MCF 10A (cell line): ENCODE measurements around the gene SLC51A. TPM values are rescaled to one million over a fixed set of nuclear protein-coding genes. Genes with fewer than 3 reads are reported as not detected.

ENCODE experiments used
- BruUV-seq: library from RNA; stranded (reverse); fragments of 400-500 nt; replicated peaks from 2 replicates; lab custom pipeline; 2021; lab: Mats Ljungman, UMichigan
- CTCF ChIA-PET: fragments of 300-600 bp; sonication (Branson Sonifier 250); formaldehyde crosslinking; extraction: SDS; loops from one replicate; lab custom pipeline; 2021; ENCODE audit warnings: antibody characterized with exemption, inconsistent platforms; lab: Yijun Ruan, JAX
- POLR2A ChIA-PET: fragments of 300-600, 350-650 bp; sonication (Branson Sonifier 250); formaldehyde crosslinking; extraction: SDS; loops from one replicate; lab custom pipeline; 2020; ENCODE audit warnings: antibody characterized with exemption, inconsistent platforms; lab: Yijun Ruan, JAX
- DNase-seq: peaks from one replicate; pipeline ENCODE4 v3.0.0-alpha.2; 2018; ENCODE audit not compliant: unreplicated experiment
- H3K27ac Mint-ChIP-seq: one replicate; pipeline ENCODE4 v1.8.0; 2022; ENCODE audit warnings: mild to moderate bottlenecking, low read depth, mixed read lengths; ENCODE audit not compliant: unreplicated experiment
- H3K27me3 Mint-ChIP-seq: one replicate; pipeline ENCODE4 v1.8.0; 2022; ENCODE audit warnings: mixed read lengths; ENCODE audit not compliant: insufficient read depth, unreplicated experiment
- H3K36me3 Mint-ChIP-seq: one replicate; pipeline ENCODE4 v1.8.0; 2022; ENCODE audit warnings: mild to moderate bottlenecking, moderate library complexity, mixed read lengths; ENCODE audit not compliant: insufficient read depth, unreplicated experiment
- H3K4me1 Mint-ChIP-seq: one replicate; pipeline ENCODE4 v1.8.0; 2022; ENCODE audit warnings: mixed read lengths; ENCODE audit not compliant: insufficient read depth, unreplicated experiment
- H3K4me3 Mint-ChIP-seq: one replicate; pipeline ENCODE4 v1.8.0; 2022; ENCODE audit warnings: mild to moderate bottlenecking, moderate library complexity, mixed read lengths; ENCODE audit not compliant: unreplicated experiment
- H3K9me3 Mint-ChIP-seq: one replicate; pipeline ENCODE4 v1.8.0; 2022; ENCODE audit warnings: mixed read lengths; ENCODE audit not compliant: unreplicated experiment
- intact Hi-C: fragments of 100-400 bp; cut with micrococcal nuclease; formaldehyde crosslinking; loops from 2 replicates; pipeline ENCODE4 v1.14.1; 2022
- total RNA-seq: library from RNA; stranded (reverse); gene quantifications from 2 replicates; pipeline ENCODE4 v1.2.3, GENCODE V29; 2022
- TF ChIP-seq, protein P1 (sequence below): fragments of 200-600 bp; IDR thresholded peaks from one replicate; pipeline ENCODE4 v1.8.0; 2022; ENCODE audit warnings: antibody characterized with exemption, mild to moderate bottlenecking; ENCODE audit not compliant: unreplicated experiment

SLC51A gene
- total RNA-seq, 1 experiment from 2014 or later = not detected

DNA sequence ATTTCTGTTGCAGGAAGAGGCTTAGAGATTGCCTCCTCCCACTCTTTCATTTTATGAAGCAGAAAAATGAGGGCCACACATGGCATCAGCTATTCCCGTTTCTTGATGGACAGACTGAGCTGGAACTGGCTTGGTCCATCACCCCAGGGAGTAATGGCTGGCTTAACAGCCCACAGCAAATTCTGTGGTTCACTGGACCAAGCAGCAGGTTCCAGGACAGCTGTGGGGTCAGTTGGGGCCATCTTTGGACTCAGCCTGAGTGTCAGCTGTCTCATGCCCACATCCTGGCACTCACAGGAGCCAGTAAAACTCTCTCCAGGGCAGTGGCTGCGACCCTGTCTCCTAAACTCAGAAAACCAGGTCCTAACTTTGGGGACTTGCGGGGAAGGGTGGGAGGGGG lies 41.7 kb upstream of the SLC51A start:
- CTCF ChIA-PET = no interaction called here
- no TSS peak for BruUV-seq
- H3K4me1 Mint-ChIP-seq = peaks cover 7% of the 10 kb centered on the region
- POLR2A ChIA-PET = no interaction called here
- no peak for DNase-seq
- no peak overlapping the region for H3K4me3 Mint-ChIP-seq
- H3K9me3 Mint-ChIP-seq = no peaks in the 10 kb centered on the region
- H3K27me3 Mint-ChIP-seq = no peaks in the 10 kb centered on the region
- H3K36me3 Mint-ChIP-seq = no peaks in the 10 kb centered on the region
- intact Hi-C loops = no loop called here
- H3K27ac Mint-ChIP-seq = no peak overlapping the region
- TF ChIP-seq, protein P1, sequence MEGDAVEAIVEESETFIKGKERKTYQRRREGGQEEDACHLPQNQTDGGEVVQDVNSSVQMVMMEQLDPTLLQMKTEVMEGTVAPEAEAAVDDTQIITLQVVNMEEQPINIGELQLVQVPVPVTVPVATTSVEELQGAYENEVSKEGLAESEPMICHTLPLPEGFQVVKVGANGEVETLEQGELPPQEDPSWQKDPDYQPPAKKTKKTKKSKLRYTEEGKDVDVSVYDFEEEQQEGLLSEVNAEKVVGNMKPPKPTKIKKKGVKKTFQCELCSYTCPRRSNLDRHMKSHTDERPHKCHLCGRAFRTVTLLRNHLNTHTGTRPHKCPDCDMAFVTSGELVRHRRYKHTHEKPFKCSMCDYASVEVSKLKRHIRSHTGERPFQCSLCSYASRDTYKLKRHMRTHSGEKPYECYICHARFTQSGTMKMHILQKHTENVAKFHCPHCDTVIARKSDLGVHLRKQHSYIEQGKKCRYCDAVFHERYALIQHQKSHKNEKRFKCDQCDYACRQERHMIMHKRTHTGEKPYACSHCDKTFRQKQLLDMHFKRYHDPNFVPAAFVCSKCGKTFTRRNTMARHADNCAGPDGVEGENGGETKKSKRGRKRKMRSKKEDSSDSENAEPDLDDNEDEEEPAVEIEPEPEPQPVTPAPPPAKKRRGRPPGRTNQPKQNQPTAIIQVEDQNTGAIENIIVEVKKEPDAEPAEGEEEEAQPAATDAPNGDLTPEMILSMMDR = no peak

DNA sequence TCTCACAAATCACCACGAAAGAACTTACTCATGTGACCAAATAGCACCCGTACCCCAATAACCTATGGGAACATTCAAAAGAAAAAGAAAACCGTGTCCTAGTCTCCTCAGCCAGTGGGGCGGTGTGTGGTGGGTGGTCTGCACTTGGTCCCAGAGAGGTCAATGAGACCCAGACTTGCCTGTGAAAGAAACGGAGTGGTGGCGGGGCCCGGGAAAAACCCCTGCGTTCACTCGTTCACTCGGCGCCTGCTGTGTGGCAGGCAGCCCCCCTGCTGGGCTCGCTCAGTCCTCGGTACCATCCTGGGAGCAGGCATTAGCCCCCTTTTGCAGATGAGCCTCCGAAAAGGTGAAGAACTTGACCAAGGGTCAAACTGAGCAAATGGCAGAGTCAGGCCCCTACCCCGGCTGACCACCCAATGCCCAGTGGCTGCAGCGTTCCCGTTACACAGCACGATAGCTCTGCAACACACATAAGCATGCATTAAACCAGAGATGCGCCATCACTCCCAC lies 41.2 kb upstream of the SLC51A start:
- TF ChIP-seq, protein P1 = no peak
- Mint-ChIP-seq H3K36me3 (no peaks in the 10 kb centered on the region), H3K4me3 (no peak overlapping the region), H3K27ac (no peak overlapping the region), H3K9me3 (no peaks in the 10 kb centered on the region), H3K27me3 (no peaks in the 10 kb centered on the region), H3K4me1 (peaks cover 11% of the 10 kb centered on the region)
- intact Hi-C loops = no loop called here
- POLR2A ChIA-PET = no interaction called here
- DNase-seq = no peak
- CTCF ChIA-PET = no interaction called here
- no TSS peak for BruUV-seq

DNA sequence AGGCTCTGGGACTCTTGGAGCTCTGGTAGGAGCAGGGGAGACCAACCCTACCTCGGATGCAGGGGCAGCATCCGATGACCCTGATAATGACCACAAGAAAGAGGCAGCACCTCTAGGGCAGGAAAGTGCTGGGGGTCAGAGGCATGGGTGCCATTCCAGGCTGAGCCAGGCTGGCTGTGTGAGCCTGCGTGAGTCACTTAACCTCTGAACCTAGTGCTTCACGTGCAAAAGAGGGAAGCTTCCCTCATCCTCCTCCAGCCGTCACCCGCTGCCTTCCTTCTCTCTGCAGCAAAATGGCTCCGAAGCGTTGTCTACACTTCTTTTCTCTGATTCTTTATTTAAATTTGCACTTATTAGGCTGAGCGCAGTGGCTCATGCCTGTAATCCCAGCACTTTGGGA lies 40.6 kb upstream of the SLC51A start:
- ChIA-PET CTCF (interaction anchor here (0.7 kb wide), 1 partner anchor 132 kb away, joined by 3 read pairs; no protein-coding TSS in a partner anchor), POLR2A (no interaction called here)
- H3K36me3 Mint-ChIP-seq = no peaks in the 10 kb centered on the region
- intact Hi-C loops = no loop called here
- H3K4me3 Mint-ChIP-seq = no peak overlapping the region
- no peak overlapping the region for H3K27ac Mint-ChIP-seq
- no peak for DNase-seq
- peaks cover 11% of the 10 kb centered on the region for H3K4me1 Mint-ChIP-seq
- TF ChIP-seq, protein P1 = no peak
- BruUV-seq = no TSS peak
- no peaks in the 10 kb centered on the region for H3K9me3 Mint-ChIP-seq
- no peaks in the 10 kb centered on the region for H3K27me3 Mint-ChIP-seq

DNA sequence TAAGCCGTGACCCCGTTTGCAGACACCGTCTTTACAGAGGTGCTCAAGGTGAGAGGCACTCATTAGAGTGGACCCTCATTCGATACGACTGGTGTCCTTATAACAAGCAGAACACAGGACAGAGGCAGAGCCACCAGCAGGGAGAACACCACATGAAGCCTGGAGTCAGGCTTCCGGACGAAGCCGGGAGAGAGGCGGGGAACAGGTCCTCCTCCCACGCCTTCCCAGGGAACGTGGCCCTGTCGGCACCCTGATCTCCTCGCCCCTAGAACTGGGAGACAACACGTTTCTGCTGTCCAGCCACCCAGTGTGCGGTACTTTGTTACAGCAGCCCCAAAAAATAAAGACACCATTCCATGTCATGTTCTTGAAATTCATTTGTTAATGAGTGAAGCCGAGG lies 38.8 kb upstream of the SLC51A start:
- H3K4me3 Mint-ChIP-seq = no peak overlapping the region
- H3K36me3 Mint-ChIP-seq = no peaks in the 10 kb centered on the region
- no TSS peak for BruUV-seq
- no peak overlapping the region for H3K27ac Mint-ChIP-seq
- POLR2A ChIA-PET = no interaction called here
- TF ChIP-seq, protein P1 = no peak
- no peak for DNase-seq
- peaks cover 11% of the 10 kb centered on the region for H3K4me1 Mint-ChIP-seq
- H3K27me3 Mint-ChIP-seq = no peaks in the 10 kb centered on the region
- CTCF ChIA-PET = no interaction called here
- no peaks in the 10 kb centered on the region for H3K9me3 Mint-ChIP-seq
- intact Hi-C loops = no loop called here
